Heart right ventricle (tissue), 16 donors: Measurements from ENCODE around the gene SLC1A7. TPM values are rescaled to one million over a fixed set of nuclear protein-coding genes. Genes with fewer than 3 reads are reported as not detected.

Source experiments
- ATAC-seq, 8 donors: fragments of 200-7000 bp; cut with Tn5 transposase; one replicate each; pipeline ENCODE4 v1.9.1; 2020; ENCODE audit warnings: mild to moderate bottlenecking in 8 of 8, moderate library complexity in 8 of 8, moderate number of reproducible peaks in 1 of 8
- DNase-seq, 2 donors: peaks; one replicate each; pipeline ENCODE4 v3.0.0-alpha.2; 2020
- H3K27ac ChIP-seq, 10 donors: fragments of 200-600 bp; sonication (generic) in 2 of 10; one replicate each; pipeline versions ENCODE4 v1.5.0 to v1.8.0; 2020 to 2022; ENCODE audit warnings: mild to moderate bottlenecking in 3 of 10
- H3K27me3 ChIP-seq, 7 donors: fragments of 200-600 bp; one replicate each; pipeline ENCODE4 v1.8.0; 2021 to 2022; ENCODE audit warnings: mild to moderate bottlenecking in 2 of 7
- H3K36me3 ChIP-seq, 9 donors: fragments of 200-600 bp; sonication (generic) in 1 of 9; one replicate each; pipeline versions ENCODE4 v1.5.0 to v1.8.0; 2020 to 2022; ENCODE audit warnings: mild to moderate bottlenecking in 2 of 9
- H3K4me1 ChIP-seq, 9 donors: fragments of 200-600 bp; sonication (generic) in 1 of 9; one replicate each; pipeline versions ENCODE4 v1.5.0 to v1.8.0; 2020 to 2022; ENCODE audit warnings: mild to moderate bottlenecking in 4 of 9
- H3K4me3 ChIP-seq, 10 donors: fragments of 200-600 bp; sonication (generic) in 2 of 10; one replicate each; pipeline versions ENCODE4 v1.5.0 to v1.8.0; 2020 to 2022; ENCODE audit warnings: mild to moderate bottlenecking in 7 of 10, moderate library complexity in 2 of 10
- H3K9me3 ChIP-seq, 11 donors: fragments of 200-600 bp in 10 of 11; sonication (generic) in 2 of 11; one replicate each; pipeline versions ENCODE4 v1.5.0 to v1.8.0; 2013 to 2022; ENCODE audit warnings: mild to moderate bottlenecking in 2 of 11, control low read depth in 1 of 11, moderate library complexity in 1 of 11
- WGBS, 2 donors: extraction: QIAGEN DNeasy Blood & Tissue Kit; methylation state at CpG; one replicate each; pipeline ENCODE4 v1.1.7; 2013; ENCODE audit warnings: inconsistent platforms in 1 of 2; 5-methylcytosine and 5-hydroxymethylcytosine counted together
- intact Hi-C, 10 donors: fragments of 100-400 bp; cut with DNase I; formaldehyde crosslinking; loops; one replicate each; pipeline versions ENCODE4 v1.11.1 to v1.14.2; 2022
- polyA plus RNA-seq, 2 donors: library from polyadenylated mRNA; stranded (reverse); fragments of 200-250 nt; gene quantifications; one replicate each; pipeline ENCODE4 v1.2.3, GENCODE V29; 2013
- total RNA-seq, 10 donors: library from RNA; stranded (reverse); fragmentation: NEBNext Ultra II Directional in 3 of 10; extraction: Animal tissue kit (Norgen Biotek cat#: 25700) in 3 of 10; gene quantifications; one replicate each; pipeline versions ENCODE4 v1.2.1 to v1.2.4, GENCODE V29; 2021 to 2023
- TF ChIP-seq, protein P1 (sequence below), 9 donors: fragments of 200-600 bp; sonication (generic) in 2 of 9; IDR thresholded peaks; one replicate each; pipeline versions ENCODE4 v1.5.0 to v1.8.0; 2021 to 2022; ENCODE audit warnings: antibody characterized with exemption in 9 of 9, mild to moderate bottlenecking in 5 of 9, moderate library complexity in 1 of 9
- donor health status: Arrhythmogenic right ventricular cardiomyopathy.
- donor health status: ischemic (EF 13 %, LVEDD 7.1; RV severe dilation, severe dysfunction).
- donor health status: healthy with polysubstance abuse.
- donor health status: DM: no; HTN: yes; CAD: no.
- donor health status: DM: no; HTN: no; CAD: no.
- donor health status: ischemic (EF 25% LVEDD 6.9; RV normal size, moderate dysfunction).
- donor health status: ischemic (EF 25% LVEDD 5.7; RV mildly dilated, moderate dysfunction).
- donor health status: healthy.
- donor health status: DM: yes; HTN: yes; CAD: no.
- donor health status: Ischemic cardiomyopathy.
- donor health status: ischemic (EF 35%, LVEDD 5.7; RV mildly dilated, moderate dysfunction).
- donor health status: nonischemic (EF 11% LVEDD 7.7; RV severe dilation, severe dysfunction).
- donor health status: DM: yes; HTN: yes; CAD: no.
- donor health status: PGD.
- donor health status: ischemic (EF 29% LVEDD 5.4; RV normal size, mild dysfunction).
- donor health status: nonischemic (EF 23%, LVEDD 6.1; RV moderate dilation, normal function).

The SLC1A7 gene
- total and polyA plus RNA-seq, 12 donors = 0.04 to 2.0 (median 0.42) TPM

DNA sequence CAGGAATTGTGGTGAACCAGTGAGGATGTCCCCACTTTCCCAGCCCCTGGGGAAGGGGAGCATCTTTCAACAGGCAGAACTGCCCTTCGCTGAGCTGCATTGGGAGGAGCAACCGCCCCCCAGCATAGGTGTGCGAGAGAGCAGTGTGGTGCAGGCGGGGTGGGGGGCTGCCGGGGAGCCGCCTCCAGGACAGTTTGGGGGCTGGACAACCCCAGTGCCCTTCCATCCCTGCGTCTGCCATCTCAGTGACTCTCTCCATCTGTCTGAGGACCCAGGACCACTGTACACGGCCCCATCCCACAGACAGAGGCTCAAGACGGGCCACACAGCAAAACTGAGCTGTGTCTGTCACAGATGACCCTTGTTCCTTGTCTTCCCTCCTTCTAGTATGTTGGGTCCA lies 66.3 kb downstream of the SLC1A7 start:
- TF ChIP-seq, protein P1, sequence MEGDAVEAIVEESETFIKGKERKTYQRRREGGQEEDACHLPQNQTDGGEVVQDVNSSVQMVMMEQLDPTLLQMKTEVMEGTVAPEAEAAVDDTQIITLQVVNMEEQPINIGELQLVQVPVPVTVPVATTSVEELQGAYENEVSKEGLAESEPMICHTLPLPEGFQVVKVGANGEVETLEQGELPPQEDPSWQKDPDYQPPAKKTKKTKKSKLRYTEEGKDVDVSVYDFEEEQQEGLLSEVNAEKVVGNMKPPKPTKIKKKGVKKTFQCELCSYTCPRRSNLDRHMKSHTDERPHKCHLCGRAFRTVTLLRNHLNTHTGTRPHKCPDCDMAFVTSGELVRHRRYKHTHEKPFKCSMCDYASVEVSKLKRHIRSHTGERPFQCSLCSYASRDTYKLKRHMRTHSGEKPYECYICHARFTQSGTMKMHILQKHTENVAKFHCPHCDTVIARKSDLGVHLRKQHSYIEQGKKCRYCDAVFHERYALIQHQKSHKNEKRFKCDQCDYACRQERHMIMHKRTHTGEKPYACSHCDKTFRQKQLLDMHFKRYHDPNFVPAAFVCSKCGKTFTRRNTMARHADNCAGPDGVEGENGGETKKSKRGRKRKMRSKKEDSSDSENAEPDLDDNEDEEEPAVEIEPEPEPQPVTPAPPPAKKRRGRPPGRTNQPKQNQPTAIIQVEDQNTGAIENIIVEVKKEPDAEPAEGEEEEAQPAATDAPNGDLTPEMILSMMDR (IDR thresholded peaks at IDR 0.05) = no peak

DNA sequence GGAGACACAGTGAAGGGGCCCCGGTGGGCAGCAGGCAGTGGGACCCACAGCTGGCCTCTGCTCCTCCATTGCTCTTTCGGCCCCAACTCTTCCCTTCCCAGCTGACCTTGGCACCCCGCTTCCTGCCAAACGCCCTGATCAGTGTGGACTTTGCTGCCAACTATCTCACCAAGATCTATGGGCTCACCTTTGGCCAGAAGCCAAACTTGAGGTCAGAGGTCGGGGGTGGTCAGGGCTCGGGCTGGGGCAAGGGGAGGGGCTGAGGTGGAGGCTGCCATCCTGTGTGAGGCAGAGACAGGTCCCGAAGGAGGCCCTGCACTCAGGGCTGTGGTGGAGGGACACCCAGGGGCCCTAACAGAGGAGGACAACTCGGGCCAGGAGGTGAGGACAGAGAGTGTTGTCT lies 66.7 kb downstream of the SLC1A7 start:
- no peak overlapping the region for H3K27ac ChIP-seq
- TF ChIP-seq, protein P1 (IDR thresholded peaks at IDR 0.05) = no peak
- H3K9me3 ChIP-seq = no peaks in the 10 kb centered on the region
- H3K36me3 ChIP-seq = peaks cover 0 to 31% (median 0%) of the 10 kb centered on the region in 9 donors
- intact Hi-C loops = no loop called here
- ATAC-seq (no peak), DNase-seq (peak in 1 of 2 donors; percentile 10)
- no peak overlapping the region for H3K4me3 ChIP-seq
- peaks cover 0 to 23% (median 6%) of the 10 kb centered on the region in 9 donors for H3K4me1 ChIP-seq
- WGBS, 2 donors = 81 to 83% methylated on average over 8 of the region's 8 CpGs
- H3K27me3 ChIP-seq = no peaks in the 10 kb centered on the region

More for the DNA sequence above, 66.3 kb downstream of the SLC1A7 start:
- Histone ChIP-seq H3K4me3 (no peak overlapping the region), H3K4me1 (peaks cover 0 to 23% (median 6%) of the 10 kb centered on the region in 9 donors), H3K9me3 (no peaks in the 10 kb centered on the region), H3K27me3 (no peaks in the 10 kb centered on the region), H3K27ac (no peak overlapping the region), H3K36me3 (peaks cover 0 to 32% (median 0%) of the 10 kb centered on the region in 9 donors)
- peak in 1 of 2 donors; percentile 2 for DNase-seq
- ATAC-seq = no peak
- WGBS, 2 donors = 96% methylated on average over 9 of the region's 9 CpGs
- intact Hi-C loops = no loop called here

DNA sequence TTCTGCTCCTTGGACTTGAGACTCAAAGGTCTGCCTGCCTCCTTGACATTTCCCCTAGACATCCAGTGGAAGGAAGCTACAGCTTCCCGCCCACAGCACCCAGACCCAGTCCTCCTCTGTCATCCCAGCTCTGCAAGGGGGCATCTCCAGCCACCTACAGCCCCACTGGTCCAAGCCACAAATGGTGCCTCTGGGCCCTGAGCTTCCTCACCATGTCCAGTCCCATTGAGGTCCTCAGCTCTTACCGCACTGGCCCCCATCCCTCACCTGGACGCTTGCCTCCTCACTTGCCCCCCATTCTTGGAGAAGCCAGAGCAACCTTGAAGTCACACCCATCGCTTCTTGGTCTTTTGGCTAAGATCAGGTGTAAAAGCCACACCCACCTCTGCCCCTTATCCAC lies 67.2 kb downstream of the SLC1A7 start:
- peaks cover 0 to 31% (median 0%) of the 10 kb centered on the region in 9 donors for H3K36me3 ChIP-seq
- H3K27me3 ChIP-seq = no peaks in the 10 kb centered on the region
- no peak overlapping the region for H3K4me3 ChIP-seq
- H3K9me3 ChIP-seq = no peaks in the 10 kb centered on the region
- intact Hi-C loops = no loop called here
- WGBS, 2 donors = 98 to 99% methylated on average over 4 of the region's 4 CpGs
- TF ChIP-seq, protein P1 (IDR thresholded peaks at IDR 0.05) = no peak
- DNase-seq = peak in 1 of 2 donors; percentile 5
- H3K27ac ChIP-seq = peak overlapping the region in 3 of 10 donors; percentile 7 to 70 (median 70)
- ATAC-seq = no peak
- H3K4me1 ChIP-seq = peaks cover 0 to 23% (median 6%) of the 10 kb centered on the region in 9 donors

DNA sequence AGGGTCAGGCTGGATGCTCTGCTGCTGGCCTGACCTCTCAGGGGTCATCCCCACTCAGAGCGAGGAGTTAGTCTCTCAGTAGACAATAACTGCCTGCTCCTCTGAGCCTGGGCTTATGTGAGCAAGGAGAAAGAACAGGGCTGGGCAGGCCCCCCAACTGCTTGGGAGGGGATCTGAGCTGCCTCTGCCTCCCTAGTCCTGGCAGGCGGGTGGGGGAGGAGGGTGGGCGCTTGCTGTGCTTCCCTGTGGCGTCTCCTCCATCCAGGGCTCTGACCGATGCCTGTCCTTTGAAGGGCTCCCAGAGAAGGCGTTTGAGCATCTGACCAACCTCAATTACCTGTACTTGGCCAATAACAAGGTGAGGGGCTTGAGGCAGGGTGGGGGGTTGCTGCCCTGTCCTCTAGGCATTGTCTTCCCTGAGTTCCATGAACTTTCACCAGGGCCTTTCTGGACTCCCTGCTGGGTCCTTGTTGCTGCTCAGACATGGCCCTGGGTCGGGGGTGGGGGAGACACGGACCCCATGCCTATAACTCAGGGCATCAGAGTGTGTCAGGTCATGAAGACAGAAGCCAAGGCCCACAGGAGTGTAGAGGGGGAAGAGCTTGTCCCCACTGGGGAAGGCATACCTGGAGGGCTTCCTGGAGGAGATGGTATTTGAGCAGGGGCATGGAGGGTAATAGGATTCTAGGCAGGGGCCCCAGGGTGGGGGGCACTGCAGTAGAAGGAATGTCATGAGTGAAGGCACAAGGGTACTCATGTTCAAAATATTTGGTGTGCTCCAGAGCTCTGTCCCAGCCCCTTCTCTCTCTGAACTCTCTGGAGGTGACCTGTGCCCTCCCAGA lies 67.9 kb downstream of the SLC1A7 start:
- ATAC-seq (no peak), DNase-seq (peak in 1 of 2 donors; percentile 0)
- peaks cover 0 to 35% (median 0%) of the 10 kb centered on the region in 9 donors for H3K36me3 ChIP-seq
- H3K4me1 ChIP-seq = peaks cover 0 to 23% (median 6%) of the 10 kb centered on the region in 9 donors
- TF ChIP-seq, protein P1 (IDR thresholded peaks at IDR 0.05) = no peak
- 91 to 92% methylated on average over 8 of the region's 8 CpGs for WGBS, 2 donors
- H3K9me3 ChIP-seq = no peaks in the 10 kb centered on the region
- intact Hi-C loops = no loop called here
- H3K27me3 ChIP-seq = no peaks in the 10 kb centered on the region
- peak overlapping the region in 7 of 10 donors; percentile 39 to 70 (median 63) for H3K27ac ChIP-seq
- no peak overlapping the region for H3K4me3 ChIP-seq
